Fibroblast of skin of right biceps (primary cell): ENCODE measurements around the gene PILRB.

ENCODE experiments used
- DNase-seq: peaks from one replicate; pipeline ENCODE4 v3.0.0-alpha.2; 2013

The PILRB gene

DNA sequence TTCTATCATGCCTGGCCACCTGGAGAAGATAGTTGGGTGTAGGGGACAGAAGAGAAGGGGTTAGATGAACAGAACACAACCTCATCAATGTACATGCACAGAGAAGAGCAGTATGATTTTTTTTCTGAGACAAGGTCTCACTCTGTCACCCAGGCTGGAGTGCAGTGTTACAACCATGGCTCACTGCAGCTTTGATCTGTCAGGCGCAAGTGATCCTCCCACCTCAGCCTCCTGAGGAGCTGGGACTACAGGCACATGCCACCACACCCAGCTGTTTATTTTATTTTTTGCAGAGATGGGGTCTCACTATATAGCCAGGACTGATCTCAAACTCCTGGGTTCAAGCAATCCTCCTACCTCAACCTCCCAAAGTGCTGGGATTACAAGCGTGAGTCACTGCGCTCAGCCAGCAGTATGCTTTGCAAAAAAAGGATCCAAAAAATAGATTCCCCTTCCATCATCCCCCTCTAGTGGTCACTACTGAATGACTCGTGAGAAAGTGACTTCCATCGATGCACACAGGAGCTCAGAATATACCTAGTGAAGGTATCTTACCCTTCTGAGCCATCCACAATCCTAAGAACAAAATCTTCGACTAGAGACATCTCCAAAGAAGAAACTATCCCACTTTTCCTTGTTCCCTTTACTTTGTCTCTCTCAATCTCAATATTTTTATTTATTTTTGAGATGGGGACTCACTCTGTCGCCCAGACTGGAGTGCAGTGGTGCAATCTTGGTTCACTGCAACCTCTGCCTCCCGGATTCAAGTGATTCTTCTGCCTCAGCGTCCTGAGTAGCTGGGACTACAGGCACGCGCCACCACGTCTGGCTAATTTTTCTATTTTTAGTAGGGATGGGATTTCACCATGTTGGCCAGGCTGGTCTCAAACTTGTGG is 49.6 kb downstream of the PILRB start:
- DNase-seq, result peak; percentile 74

- DNase-seq, result no peak
These were observed 53.2 kb downstream of the PILRB start for GRCh38 chr7:100411101-100411500.

GRCh38 chr7:100413346-100413745 is 55.4 kb downstream of the PILRB start:
- DNase-seq, result no peak

- DNase-seq, result no peak
These were observed 56.0 kb downstream of the PILRB start for GRCh38 chr7:100413889-100414288.

DNA sequence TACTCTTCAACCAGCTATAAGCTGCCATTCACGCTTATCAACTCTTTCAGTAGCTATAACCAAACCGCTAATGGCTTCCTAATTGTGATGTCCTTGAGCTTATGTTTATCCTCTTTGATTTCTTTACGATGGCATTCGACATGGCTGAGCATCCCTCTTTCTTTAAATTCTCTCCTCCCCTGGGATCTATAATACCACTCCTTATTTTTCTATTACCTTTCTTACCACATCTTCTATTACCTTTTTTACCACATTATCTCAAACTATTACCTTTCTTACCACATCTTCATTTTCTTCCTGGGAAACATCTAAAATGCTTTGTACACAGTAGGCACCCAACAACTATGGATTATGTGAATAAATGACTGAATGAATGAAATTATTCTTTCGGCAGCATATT is 57.5 kb downstream of the PILRB start:
- DNase-seq, result no peak
